Endodermal cell (in vitro differentiated cells): ENCODE results near the gene C1orf141. TPM values are rescaled to one million over a fixed set of nuclear protein-coding genes. Genes with fewer than 3 reads are reported as not detected.
"Not testable (repeated sequence)": the region's sequence is repeated elsewhere in the genome, so short reads cannot be mapped to it uniquely, and the experiment has no call there.

Experiments
- DNase-seq: peaks from one replicate; pipeline ENCODE4 v3.0.0-alpha.2; 2017
- H3K27ac ChIP-seq: 2 replicates; pipeline ENCODE4 v1.5.1; 2013; ENCODE audit warnings: mild to moderate bottlenecking, low read depth, low read length, moderate library complexity
- H3K27me3 ChIP-seq: 2 replicates; pipeline ENCODE4 v1.6.1; 2013; ENCODE audit warnings: mild to moderate bottlenecking, low read length, moderate library complexity; ENCODE audit not compliant: insufficient read depth, control insufficient read depth, poor library complexity, severe bottlenecking
- H3K36me3 ChIP-seq: 2 replicates; pipeline ENCODE4 v1.7.0; 2013; ENCODE audit warnings: mild to moderate bottlenecking, low read length, moderate library complexity; ENCODE audit not compliant: control insufficient read depth, insufficient read depth
- H3K4me1 ChIP-seq: one replicate; pipeline ENCODE4 v1.7.0; 2013; ENCODE audit warnings: low read length; ENCODE audit not compliant: control insufficient read depth, insufficient read depth
- H3K4me3 ChIP-seq: 2 replicates; pipeline ENCODE4 v1.5.1; 2013; ENCODE audit warnings: mild to moderate bottlenecking, low read length, moderate library complexity
- H3K9ac ChIP-seq: 2 replicates; pipeline ENCODE4 v1.6.1; 2013; ENCODE audit warnings: mild to moderate bottlenecking, low read length, moderate library complexity; ENCODE audit not compliant: poor library complexity, severe bottlenecking; ENCODE audit errors: extremely low read depth
- H3K9me3 ChIP-seq: 2 replicates; pipeline ENCODE4 v1.6.1; 2013; ENCODE audit warnings: mild to moderate bottlenecking, low read length, moderate library complexity; ENCODE audit not compliant: control insufficient read depth
- H3K27ac Mint-ChIP-seq: 2 replicates; pipeline ENCODE4 v1.8.0; 2020; ENCODE audit warnings: mixed read lengths
- H3K27me3 Mint-ChIP-seq: 2 replicates; pipeline ENCODE4 v1.8.0; 2021; ENCODE audit warnings: mild to moderate bottlenecking, mixed read lengths; ENCODE audit not compliant: insufficient read depth
- H3K36me3 Mint-ChIP-seq: 2 replicates; pipeline ENCODE4 v1.8.0; 2020; ENCODE audit warnings: low read depth, mixed read lengths
- H3K4me1 Mint-ChIP-seq: 2 replicates; pipeline ENCODE4 v1.8.0; 2020; ENCODE audit warnings: mixed read lengths
- H3K4me3 Mint-ChIP-seq: 2 replicates; pipeline ENCODE4 v1.8.0; 2020; ENCODE audit warnings: mild to moderate bottlenecking, moderate library complexity, mixed read lengths
- H3K9me3 Mint-ChIP-seq: 2 replicates; pipeline ENCODE4 v1.8.0; 2020; ENCODE audit warnings: mild to moderate bottlenecking, mixed read lengths
- WGBS, 2 experiments: methylation state at CpG; one replicate each; pipeline versions ENCODE4 v1.1.5 to v1.1.7; 2013; ENCODE audit warnings: missing lambda C conversion rate in 2 of 2, mixed read lengths in 1 of 2; ENCODE audit not compliant: insufficient coverage in 1 of 2, insufficient read length in 1 of 2; 5-methylcytosine and 5-hydroxymethylcytosine counted together
- total RNA-seq, 2 donors: library from RNA; stranded (reverse); fragmentation: NEBNext Ultra II Directional in 1 of 2; extraction: Animal tissue kit (Norgen Biotek cat#: 25700) in 1 of 2; gene quantifications; 2 replicates in 1 of 2; 3 replicates in 1 of 2; pipeline ENCODE4 v1.2.1, GENCODE V29; 2021
- TF ChIP-seq, protein P1 (sequence below): fragments of 200-600 bp; sonication (generic); conservative IDR thresholded peaks from 2 replicates; pipeline ENCODE4 v1.5.0; 2021; ENCODE audit warnings: antibody characterized with exemption, mild to moderate bottlenecking

Gene C1orf141
- total RNA-seq, 2 donors from 2014 or later = not detected

DNA sequence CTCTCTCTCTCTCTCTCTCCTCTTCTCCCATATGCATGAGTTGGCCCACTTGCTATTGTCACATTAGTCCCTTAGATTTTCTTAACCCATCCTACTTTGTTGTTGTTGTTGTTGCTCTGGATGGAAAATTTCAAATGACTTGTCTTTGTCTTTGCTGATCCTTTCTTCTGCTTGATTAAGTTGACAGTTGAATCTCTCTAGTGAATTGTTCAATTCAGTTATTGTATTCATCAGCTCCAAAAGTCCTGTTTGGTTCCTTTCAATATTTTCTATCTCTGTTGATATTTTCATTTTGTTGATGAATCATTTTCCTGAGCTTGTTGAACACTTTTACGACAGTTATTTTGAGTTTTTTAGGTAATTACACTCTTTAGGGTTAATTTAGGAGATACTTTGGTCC is 62.0 kb downstream of the C1orf141 start:
- no peaks in the 10 kb centered on the region for H3K27me3 ChIP-seq
- Mint-ChIP-seq H3K4me3 (no peak overlapping the region), H3K9me3 (peaks cover 23% of the 10 kb centered on the region), H3K27ac (no peak overlapping the region), H3K4me1 (no peaks in the 10 kb centered on the region), H3K36me3 (peaks cover 2% of the 10 kb centered on the region), H3K27me3 (no peaks in the 10 kb centered on the region)
- H3K27ac ChIP-seq = no peak overlapping the region
- no peaks in the 10 kb centered on the region for H3K36me3 ChIP-seq
- H3K9ac ChIP-seq = no peak overlapping the region
- H3K4me1 ChIP-seq = no peaks in the 10 kb centered on the region
- no peak overlapping the region for H3K4me3 ChIP-seq
- WGBS, 2 experiments = 71 to 100% methylated on average over 1 of the region's 1 CpG
- DNase-seq = no peak
- TF ChIP-seq, protein P1, sequence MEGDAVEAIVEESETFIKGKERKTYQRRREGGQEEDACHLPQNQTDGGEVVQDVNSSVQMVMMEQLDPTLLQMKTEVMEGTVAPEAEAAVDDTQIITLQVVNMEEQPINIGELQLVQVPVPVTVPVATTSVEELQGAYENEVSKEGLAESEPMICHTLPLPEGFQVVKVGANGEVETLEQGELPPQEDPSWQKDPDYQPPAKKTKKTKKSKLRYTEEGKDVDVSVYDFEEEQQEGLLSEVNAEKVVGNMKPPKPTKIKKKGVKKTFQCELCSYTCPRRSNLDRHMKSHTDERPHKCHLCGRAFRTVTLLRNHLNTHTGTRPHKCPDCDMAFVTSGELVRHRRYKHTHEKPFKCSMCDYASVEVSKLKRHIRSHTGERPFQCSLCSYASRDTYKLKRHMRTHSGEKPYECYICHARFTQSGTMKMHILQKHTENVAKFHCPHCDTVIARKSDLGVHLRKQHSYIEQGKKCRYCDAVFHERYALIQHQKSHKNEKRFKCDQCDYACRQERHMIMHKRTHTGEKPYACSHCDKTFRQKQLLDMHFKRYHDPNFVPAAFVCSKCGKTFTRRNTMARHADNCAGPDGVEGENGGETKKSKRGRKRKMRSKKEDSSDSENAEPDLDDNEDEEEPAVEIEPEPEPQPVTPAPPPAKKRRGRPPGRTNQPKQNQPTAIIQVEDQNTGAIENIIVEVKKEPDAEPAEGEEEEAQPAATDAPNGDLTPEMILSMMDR = no peak
- H3K9me3 ChIP-seq = peaks cover 7% of the 10 kb centered on the region

DNA sequence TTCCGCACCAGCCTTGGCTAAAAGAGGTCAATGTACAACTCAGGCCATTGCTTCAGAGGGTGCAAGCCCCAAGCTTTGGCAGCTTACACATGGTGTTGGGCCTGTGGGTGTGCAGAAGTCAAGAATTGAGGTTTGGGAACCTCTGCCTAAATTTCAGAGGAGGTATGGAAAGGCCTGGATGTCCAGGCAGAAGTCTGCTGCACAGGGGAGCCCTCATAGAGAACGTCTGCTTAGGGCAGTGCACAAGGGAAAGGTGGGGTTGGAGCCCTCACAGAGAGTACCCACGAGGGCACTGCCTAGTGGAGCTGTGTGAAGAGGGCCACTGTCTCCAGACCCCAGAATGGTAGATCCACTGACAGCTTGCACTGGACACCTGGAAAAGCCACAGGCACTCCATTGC is 67.1 kb downstream of the C1orf141 start:
- H3K4me3 Mint-ChIP-seq, H3K27me3 ChIP-seq, H3K9ac ChIP-seq, DNase-seq, H3K27ac Mint-ChIP-seq, H3K27ac ChIP-seq, H3K36me3 ChIP-seq, H3K4me3 ChIP-seq, H3K27me3 Mint-ChIP-seq, H3K36me3 Mint-ChIP-seq, H3K4me1 Mint-ChIP-seq, H3K4me1 ChIP-seq: not testable (repeated sequence)
- WGBS, 2 experiments = 59 to 86% methylated on average over 2 to 3 of the region's 3 CpGs
- peaks cover 34% of the 10 kb centered on the region for H3K9me3 Mint-ChIP-seq
- peaks cover 13% of the 10 kb centered on the region for H3K9me3 ChIP-seq

DNA sequence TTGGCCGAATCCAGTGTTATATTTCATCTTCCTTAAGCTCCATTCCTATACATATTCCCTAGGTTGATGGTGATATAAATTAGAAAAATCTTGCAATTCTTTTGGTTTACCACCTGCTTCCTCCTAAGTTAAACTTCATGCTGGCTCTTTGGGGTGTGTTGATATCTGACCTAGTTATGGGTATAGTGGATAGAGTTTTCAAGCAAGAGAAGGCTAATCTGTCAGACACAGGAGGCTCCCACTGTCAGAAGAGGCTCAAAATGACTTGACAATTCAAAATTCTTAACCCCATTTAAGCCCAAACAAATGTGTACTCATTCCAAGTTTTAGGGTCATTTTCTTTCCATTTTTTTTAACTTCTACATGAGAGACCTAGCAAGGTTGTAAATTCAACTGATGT is 72.4 kb downstream of the C1orf141 start:
- Histone ChIP-seq H3K9ac (no peak overlapping the region), H3K27ac (no peak overlapping the region), H3K27me3 (no peaks in the 10 kb centered on the region), H3K4me3 (no peak overlapping the region), H3K36me3 (no peaks in the 10 kb centered on the region), H3K4me1 (no peaks in the 10 kb centered on the region), H3K9me3 (peaks cover 3% of the 10 kb centered on the region)
- Mint-ChIP-seq H3K9me3 (peaks cover 11% of the 10 kb centered on the region), H3K4me3 (no peak overlapping the region), H3K27ac (no peak overlapping the region), H3K4me1 (no peaks in the 10 kb centered on the region), H3K36me3 (no peaks in the 10 kb centered on the region), H3K27me3 (peaks cover 3% of the 10 kb centered on the region)
- 100% methylated on average over 1 of the region's 1 CpG; no CpG with 5 or more reads in 1 of the 2 experiments for WGBS, 2 experiments
- DNase-seq = no peak
- TF ChIP-seq, protein P1 = no peak

DNA sequence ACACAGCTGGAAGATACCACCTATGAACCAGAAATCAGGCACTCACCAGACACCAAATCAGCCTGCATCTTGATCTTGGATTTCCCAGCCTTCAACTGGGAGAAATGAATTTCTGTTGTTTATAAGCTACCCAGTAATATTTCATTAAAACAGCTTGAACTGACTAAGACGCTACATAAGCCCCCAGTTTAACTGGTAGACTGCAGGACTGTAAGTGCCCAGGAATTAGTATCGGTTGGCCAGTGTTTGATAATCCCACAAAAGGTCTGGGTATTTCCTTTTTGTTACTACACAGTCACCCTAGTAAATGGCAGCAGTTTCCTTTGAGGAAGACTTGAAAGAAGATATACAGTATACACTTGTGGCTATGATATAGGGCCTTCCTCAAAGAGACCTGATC is 73.5 kb downstream of the C1orf141 start:
- H3K9me3 ChIP-seq = no peaks in the 10 kb centered on the region
- Mint-ChIP-seq H3K4me1 (no peaks in the 10 kb centered on the region), H3K36me3 (no peaks in the 10 kb centered on the region), H3K27ac (no peak overlapping the region), H3K4me3 (no peak overlapping the region), H3K27me3 (peaks cover 2% of the 10 kb centered on the region), H3K9me3 (no peaks in the 10 kb centered on the region)
- TF ChIP-seq, protein P1 = no peak
- DNase-seq = no peak
- H3K27me3 ChIP-seq = no peaks in the 10 kb centered on the region
- H3K9ac ChIP-seq = no peak overlapping the region
- no peaks in the 10 kb centered on the region for H3K36me3 ChIP-seq
- WGBS, 2 experiments = 94 to 100% methylated on average over 1 to 2 of the region's 2 CpGs
- H3K27ac ChIP-seq = no peak overlapping the region
- H3K4me1 ChIP-seq = no peaks in the 10 kb centered on the region
- H3K4me3 ChIP-seq = no peak overlapping the region
